ENCODE measurements around the gene OTUD7B. TPM values are rescaled to one million over a fixed set of nuclear protein-coding genes. Genes with fewer than 3 reads are reported as not detected.

OTUD7B gene
- total and polyA plus RNA-seq, 2 of the 8 experiments (the other 6 are each of a cell fraction or from before 2014, with no cell fraction given), result 4.2 to 21.5 TPM

DNA sequence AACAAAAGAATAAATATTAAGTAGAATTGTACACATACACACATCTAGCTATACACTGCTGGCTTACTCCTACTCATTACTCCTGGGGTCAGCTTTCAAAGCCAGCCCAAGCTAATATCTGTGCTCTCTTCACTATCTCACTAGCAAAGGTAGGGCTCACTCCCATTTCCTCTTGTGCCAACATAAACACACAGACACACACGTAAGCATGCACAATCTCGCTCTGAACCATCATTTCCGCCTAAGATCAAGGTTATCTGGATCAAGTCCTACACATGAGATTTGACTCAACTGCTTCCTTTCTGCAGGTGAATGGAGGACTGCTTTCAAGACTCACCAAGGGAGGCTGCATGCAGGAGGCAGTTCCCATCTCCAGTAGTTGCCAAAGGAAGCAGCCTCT is 45.1 kb downstream of the OTUD7B start:
- no peak overlapping the region for H2AFZ ChIP-seq (ENCODE audit: low read length)
- H4K8ac ChIP-seq (ENCODE audit: extremely low read depth, insufficient read depth, low read length), result no peak overlapping the region
- H3K79me2 ChIP-seq (ENCODE audit: control insufficient read depth in 1 of 2, insufficient read depth in 2 of 2, low read length in 2 of 2), result no peaks in the 10 kb centered on the region
- no peak overlapping the region for H3K14ac ChIP-seq (ENCODE audit: insufficient read length)
- TF ChIP-seq, protein P1, sequence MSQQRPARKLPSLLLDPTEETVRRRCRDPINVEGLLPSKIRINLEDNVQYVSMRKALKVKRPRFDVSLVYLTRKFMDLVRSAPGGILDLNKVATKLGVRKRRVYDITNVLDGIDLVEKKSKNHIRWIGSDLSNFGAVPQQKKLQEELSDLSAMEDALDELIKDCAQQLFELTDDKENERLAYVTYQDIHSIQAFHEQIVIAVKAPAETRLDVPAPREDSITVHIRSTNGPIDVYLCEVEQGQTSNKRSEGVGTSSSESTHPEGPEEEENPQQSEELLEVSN (IDR thresholded peaks at IDR 0.05), result no peak
- no peak for TF ChIP-seq RAD21 (IDR thresholded peaks at IDR 0.05 in 1 of 2, conservative IDR thresholded peaks at IDR 0.05 in 1 of 2; ENCODE audit: low read depth in 2 of 2, low read length in 2 of 2)
- H3K23me2 ChIP-seq (ENCODE audit: low read depth, low read length), result no peaks in the 10 kb centered on the region
- H3K4ac ChIP-seq (replicated peaks; ENCODE audit: insufficient read length, low read depth, low read length), result no peak overlapping the region
- H3K9me3 ChIP-seq (ENCODE audit: insufficient read depth in 2 of 2, low read depth in 1 of 2, low read length in 1 of 2), result no peaks in the 10 kb centered on the region
- no peak overlapping the region for H3K4me3 ChIP-seq (ENCODE audit: extremely low read depth in 1 of 4, insufficient read depth in 2 of 4, low read depth in 3 of 4, low read length in 4 of 4)
- ChIA-PET POLR2A (ENCODE audit: partially characterized antibody) (interaction anchor here (1.8 kb wide), 1 partner anchor 79 kb away, joined by 6 read pairs; a partner anchor contains a TSS), CTCF (ENCODE audit: partially characterized antibody) (interaction anchor here (0.8 to 1.0 kb wide), 4 partner anchors 55 to 889 kb away, joined by 3 read pairs; no protein-coding TSS in a partner anchor)
- H3K4me2 ChIP-seq (ENCODE audit: insufficient read depth in 1 of 2, low read depth in 2 of 2, low read length in 2 of 2), result no peak overlapping the region
- H3K36me3 ChIP-seq (ENCODE audit: control insufficient read depth in 2 of 4, insufficient read depth in 4 of 4, low read length in 3 of 4), result peaks cover 7 to 34% (median 22%) of the 10 kb centered on the region in 4 experiments
- 94% methylated on average over 3 of the region's 3 CpGs; no CpG with 5 or more reads in 1 of the 2 experiments for WGBS, 2 experiments (ENCODE audit: extremely low coverage in 1 of 2, insufficient coverage in 1 of 2, insufficient read length in 1 of 2, insufficient replicate concordance in 2 of 2, low coverage in 1 of 2, low lambda C conversion rate in 2 of 2, missing lambda C conversion rate in 1 of 2)
- no peak overlapping the region for H2BK20ac ChIP-seq (ENCODE audit: low read length)
- no peak overlapping the region for H2AK5ac ChIP-seq (ENCODE audit: low read depth, low read length)
- H2BK15ac ChIP-seq (ENCODE audit: low read length), result no peak overlapping the region
- no peak overlapping the region for H4K91ac ChIP-seq (replicated peaks; ENCODE audit: insufficient read length, low read length)
- H3K56ac ChIP-seq (replicated peaks; ENCODE audit: insufficient read length, low read depth, low read length), result no peak overlapping the region
- no peaks in the 10 kb centered on the region for H4K20me1 ChIP-seq (replicated peaks in 1 of 2; ENCODE audit: control insufficient read depth in 1 of 2, insufficient read depth in 2 of 2, low read length in 2 of 2)
- no peaks in the 10 kb centered on the region for H3K27me3 ChIP-seq (replicated peaks in 1 of 4; ENCODE audit: control insufficient read depth in 3 of 4, extremely low read depth in 1 of 4, insufficient read depth in 3 of 4, low read length in 3 of 4)
- no peak overlapping the region for H3K18ac ChIP-seq (ENCODE audit: extremely low read depth, low read length)
- no peak overlapping the region for H2BK12ac ChIP-seq (ENCODE audit: low read depth, low read length)
- no peak overlapping the region for H3K23ac ChIP-seq (ENCODE audit: insufficient read length)
- no peak overlapping the region for H3K9ac ChIP-seq (replicated peaks in 1 of 4; ENCODE audit: extremely low read depth in 1 of 4, low read depth in 3 of 4, low read length in 3 of 4)
- H4K5ac ChIP-seq (ENCODE audit: insufficient read length, low read depth, low read length), result no peak overlapping the region
- H3K4me1 ChIP-seq (replicated peaks in 1 of 4; ENCODE audit: control insufficient read depth in 3 of 4, insufficient read depth in 4 of 4, low read length in 3 of 4), result no peaks in the 10 kb centered on the region
- H2BK120ac ChIP-seq (replicated peaks; ENCODE audit: low read depth, low read length), result no peak overlapping the region
- no peak overlapping the region for H3K27ac ChIP-seq (ENCODE audit: low read depth, low read length)
- no peaks in the 10 kb centered on the region for H3K79me1 ChIP-seq (ENCODE audit: low read depth, low read length)
- FAIRE-seq (no peak), DNase-seq (ENCODE audit: low read depth in 1 of 2, low spot score in 2 of 2) (no peak)
- no peak overlapping the region for H2BK5ac ChIP-seq (ENCODE audit: low read depth, low read length)

Data from H1 (cell line).